Activated T-cell treated with anti-CD3 and anti-CD28 coated beads, Interleukin-2, amount 50 U/mL, for 1 hour (primary cell): Measurements from ENCODE around the gene JPH4.

ENCODE experiments used
- DNase-seq: peaks from one replicate; pipeline ENCODE4 v3.0.0-alpha.2; 2020

The JPH4 gene

GRCh38 chr14:23561873-23562821 is 16.4 kb downstream of the JPH4 start:
- DNase-seq = no peak

- no peak for DNase-seq
Observed at GRCh38 chr14:23561259-23561658, 17.3 kb downstream of the JPH4 start.

GRCh38 chr14:23559926-23560520 is 18.6 kb downstream of the JPH4 start:
- DNase-seq = no peak

GRCh38 chr14:23559010-23559925 is 19.3 kb downstream of the JPH4 start:
- peak; percentile 74 for DNase-seq

GRCh38 chr14:23558346-23559009 is 20.1 kb downstream of the JPH4 start:
- no peak for DNase-seq

- no peak for DNase-seq
Observed at GRCh38 chr14:23557946-23558345, 20.6 kb downstream of the JPH4 start.

GRCh38 chr14:23557521-23557920 is 21.1 kb downstream of the JPH4 start:
- no peak for DNase-seq

GRCh38 chr14:23556700-23557440 is 21.7 kb downstream of the JPH4 start:
- no peak for DNase-seq

- peak; percentile 93 for DNase-seq
Observed at GRCh38 chr14:23555882-23556699, 22.5 kb downstream of the JPH4 start, which contains the start of gene THTPA. Gene THTPA (plus strand): TSS chr14:23556271. CDS start chr14:23556758, 487 bp downstream.

GRCh38 chr14:23555533-23555881 is 23.1 kb downstream of the JPH4 start:
- no peak for DNase-seq

GRCh38 chr14:23551266-23552028 is 27.1 kb downstream of the JPH4 start, which contains the start of gene ZFHX2:
Gene ZFHX2 (minus strand): TSS chr14:23551765. CDS start chr14:23535325, 16,440 bp downstream.
- DNase-seq = peak; percentile 76

- DNase-seq = no peak
Observed at GRCh38 chr14:23550812-23551265, 27.8 kb downstream of the JPH4 start.

GRCh38 chr14:23550131-23550811 is 28.3 kb downstream of the JPH4 start:
- DNase-seq = no peak

- no peak for DNase-seq
Observed at GRCh38 chr14:23548351-23549318, 30.0 kb downstream of the JPH4 start.

- no peak for DNase-seq
Observed at GRCh38 chr14:23547924-23548323, 30.7 kb downstream of the JPH4 start.

GRCh38 chr14:23546450-23547035 is 32.0 kb downstream of the JPH4 start:
- no peak for DNase-seq

- no peak for DNase-seq
Observed at GRCh38 chr14:23545740-23546365, 32.7 kb downstream of the JPH4 start.
